IMR-90 (cell line): Measurements from ENCODE around the gene C9orf152. TPM values are rescaled to one million over a fixed set of nuclear protein-coding genes. Genes with fewer than 3 reads are reported as not detected.

Experiments used
- ATAC-seq: fragments of 200-7000 bp; cut with Tn5 transposase; 2 replicates; pipeline ENCODE4 v1.9.1; 2020; ENCODE audit warnings: low read depth, mild to moderate bottlenecking, moderate library complexity
- BruUV-seq: library from RNA; stranded (reverse); fragments of 400-500 nt; replicated peaks from 2 replicates; lab custom pipeline; 2021; lab: Mats Ljungman, UMichigan
- CTCF ChIA-PET: fragments of 300-600 bp; formaldehyde crosslinking; extraction: SDS; loops from one replicate; lab custom pipeline; 2021; ENCODE audit warnings: antibody characterized with exemption; lab: Yijun Ruan, JAX
- POLR2A ChIA-PET: fragments of 300-600 bp; sonication (Branson Sonifier 250); formaldehyde crosslinking; loops from one replicate; lab custom pipeline; 2022; ENCODE audit warnings: antibody characterized with exemption; ENCODE audit not compliant: unreplicated experiment; lab: Charles Lee
- DNase-seq: peaks from one replicate; pipeline ENCODE4 v3.0.0; 2013
- H2AFZ ChIP-seq: replicated peaks from 2 replicates; pipeline ENCODE3; 2013; ENCODE audit warnings: low read length, mild to moderate bottlenecking; ENCODE audit not compliant: poor library complexity
- H2AK5ac ChIP-seq: 2 replicates; pipeline ENCODE4 v1.6.1; 2013; ENCODE audit warnings: low read depth, low read length, inconsistent platforms
- H2AK9ac ChIP-seq: replicated peaks from 2 replicates; pipeline ENCODE3; 2013; ENCODE audit warnings: mild to moderate bottlenecking, low read depth, low read length, moderate library complexity; ENCODE audit not compliant: poor library complexity
- H2BK120ac ChIP-seq: 2 replicates; pipeline ENCODE4 v1.6.1; 2013; ENCODE audit warnings: low read depth, low read length, inconsistent platforms
- H2BK15ac ChIP-seq: 3 replicates; pipeline ENCODE4 v1.6.1; 2013; ENCODE audit warnings: low read depth, low read length, inconsistent platforms
- H2BK20ac ChIP-seq: 2 replicates; pipeline ENCODE4 v1.6.1; 2013; ENCODE audit warnings: low read depth, mild to moderate bottlenecking, inconsistent platforms, low read length, moderate library complexity
- H2BK5ac ChIP-seq: 2 replicates; pipeline ENCODE4 v1.6.1; 2013; ENCODE audit warnings: mild to moderate bottlenecking, low read depth, low read length, inconsistent platforms; ENCODE audit not compliant: poor library complexity, severe bottlenecking
- H3K14ac ChIP-seq: replicated peaks from 2 replicates; pipeline ENCODE4 v1.6.1; 2013; ENCODE audit warnings: low read depth, low read length, inconsistent platforms
- H3K18ac ChIP-seq: 2 replicates; pipeline ENCODE4 v1.6.1; 2013; ENCODE audit warnings: low read depth, low read length, control low read depth
- H3K23ac ChIP-seq: 2 replicates; pipeline ENCODE4 v1.6.1; 2013; ENCODE audit warnings: low read depth, low read length, inconsistent platforms
- H3K27ac ChIP-seq: 2 replicates; pipeline ENCODE4 v1.5.1; 2013; ENCODE audit warnings: mild to moderate bottlenecking, control low read depth, low read length; ENCODE audit not compliant: insufficient read depth
- H3K27me3 ChIP-seq: 2 replicates; pipeline ENCODE4 v1.6.1; 2013; ENCODE audit warnings: low read length; ENCODE audit not compliant: control insufficient read depth, insufficient read depth
- H3K36me3 ChIP-seq: 2 replicates; pipeline ENCODE4 v1.6.1; 2013; ENCODE audit warnings: low read length, mixed read lengths; ENCODE audit not compliant: control insufficient read depth, insufficient read depth
- H3K4ac ChIP-seq: 2 replicates; pipeline ENCODE4 v1.6.1; 2013; ENCODE audit warnings: low read depth, low read length, inconsistent platforms
- H3K4me1 ChIP-seq: 2 replicates; pipeline ENCODE4 v1.6.1; 2013; ENCODE audit warnings: low read length, mixed read lengths; ENCODE audit not compliant: control insufficient read depth, insufficient read depth
- H3K4me2 ChIP-seq: 2 replicates; pipeline ENCODE4 v1.6.1; 2013; ENCODE audit warnings: low read depth, mild to moderate bottlenecking, control low read depth, low read length, moderate library complexity
- H3K4me3 ChIP-seq: 2 replicates; pipeline ENCODE4 v1.5.1; 2013; ENCODE audit warnings: low read depth, mild to moderate bottlenecking, control low read depth, low read length, moderate library complexity; ENCODE audit not compliant: insufficient read depth
- H3K56ac ChIP-seq: 2 replicates; pipeline ENCODE4 v1.6.1; 2013; ENCODE audit warnings: low read length, inconsistent platforms; ENCODE audit not compliant: insufficient read depth; ENCODE audit errors: extremely low read depth
- H3K79me1 ChIP-seq, 2 experiments: 2 replicates each; pipeline ENCODE4 v1.6.1; 2013; ENCODE audit warnings: low read length in 2 of 2, inconsistent platforms in 1 of 2, low read depth in 1 of 2
- H3K9ac ChIP-seq: 2 replicates; pipeline ENCODE4 v1.6.1; 2013; ENCODE audit warnings: low read depth, low read length, control low read depth
- H3K9me1 ChIP-seq: 2 replicates; pipeline ENCODE4 v1.6.1; 2013; ENCODE audit warnings: low read length, inconsistent platforms; ENCODE audit not compliant: insufficient read depth
- H3K9me3 ChIP-seq: 2 replicates; pipeline ENCODE4 v1.6.1; 2013; ENCODE audit warnings: low read length; ENCODE audit not compliant: control insufficient read depth, insufficient read depth
- H4K20me1 ChIP-seq: 2 replicates; pipeline ENCODE4 v1.6.1; 2013; ENCODE audit warnings: low read length, inconsistent platforms; ENCODE audit not compliant: insufficient read depth
- H4K5ac ChIP-seq: 2 replicates; pipeline ENCODE4 v1.6.1; 2013; ENCODE audit warnings: mild to moderate bottlenecking, low read depth, low read length, control low read depth
- H4K8ac ChIP-seq, 2 experiments: 2 replicates each; pipeline ENCODE4 v1.6.1; 2013; ENCODE audit warnings: low read depth in 2 of 2, low read length in 2 of 2, control low read depth in 1 of 2, inconsistent platforms in 1 of 2
- H4K91ac ChIP-seq: 2 replicates; pipeline ENCODE4 v1.6.1; 2013; ENCODE audit warnings: low read depth, low read length, inconsistent platforms; ENCODE audit not compliant: insufficient read depth
- CHD1 ChIP-seq: IDR thresholded peaks from 2 replicates; pipeline ENCODE4 v1.6.1; 2012; ENCODE audit warnings: low read depth, low read length, improper control_type of control experiment
- FOS ChIP-seq: fragments of 150-350 bp; IDR thresholded peaks from 2 replicates; pipeline ENCODE4 v1.6.1; 2016; ENCODE audit warnings: low read depth, low read length
- MAFK ChIP-seq: IDR thresholded peaks from 2 replicates; pipeline ENCODE4 v1.6.1; 2012; ENCODE audit warnings: low read depth, low read length, improper control_type of control experiment
- MAZ ChIP-seq: IDR thresholded peaks from 2 replicates; pipeline ENCODE4 v1.6.1; 2012; ENCODE audit warnings: low read depth, mild to moderate bottlenecking, low read length, improper control_type of control experiment, moderate library complexity, borderline replicate concordance
- MXI1 ChIP-seq: IDR thresholded peaks from 2 replicates; pipeline ENCODE4 v1.6.1; 2012; ENCODE audit warnings: low read depth, mild to moderate bottlenecking, low read length, moderate library complexity, borderline replicate concordance
- RAD21 ChIP-seq: IDR thresholded peaks from 2 replicates; pipeline ENCODE4 v1.6.1; 2012; ENCODE audit warnings: low read length, improper control_type of control experiment
- RCOR1 ChIP-seq: IDR thresholded peaks from 2 replicates; pipeline ENCODE4 v1.6.1; 2012; ENCODE audit warnings: mild to moderate bottlenecking, low read length, improper control_type of control experiment; ENCODE audit not compliant: insufficient replicate concordance
- SMC3 ChIP-seq: fragments of 150-350 bp; IDR thresholded peaks from 2 replicates; pipeline ENCODE4 v1.6.1; 2016; ENCODE audit warnings: low read depth, mild to moderate bottlenecking, antibody characterized with exemption, low read length, moderate library complexity
- WGBS, 2 experiments: methylation state at CpG; one replicate each; pipeline versions ENCODE4 v1.1.5 to v1.1.7; 2013; ENCODE audit warnings: missing lambda C conversion rate in 2 of 2; ENCODE audit not compliant: insufficient read length in 1 of 2; ENCODE audit errors: extremely low coverage in 2 of 2; 5-methylcytosine and 5-hydroxymethylcytosine counted together
- dilution Hi-C: fragments of 300-500 bp; cut with HindIII; formaldehyde crosslinking; loops from one replicate; pipeline ENCODE4 v1.14.3; 2018; ENCODE audit warnings: low sequenced_read_pairs; ENCODE audit not compliant: unreplicated experiment
- in situ Hi-C: fragments of 300-500 bp; cut with MboI; formaldehyde crosslinking; loops from 3 replicates; pipeline ENCODE4 v1.14.3; 2019; ENCODE audit warnings: low sequenced_read_pairs, inconsistent platforms, mixed read lengths
- intact Hi-C: fragments of 100-400 bp; cut with micrococcal nuclease; formaldehyde crosslinking; loops from 2 replicates; pipeline ENCODE4 v1.10.0; 2022
- polyA plus RNA-seq, 3 experiments: library from polyadenylated mRNA; depleted of rRNA; stranded (reverse); fragments of >200 nt; gene quantifications; 2 replicates each; pipeline ENCODE4 v1.2.3, GENCODE V29; 2012; ENCODE audit warnings: low replicate concordance in 1 of 3
- total RNA-seq: library from RNA; depleted of rRNA; stranded (reverse); fragments of >200 nt; gene quantifications from 2 replicates; pipeline ENCODE4 v1.2.3, GENCODE V29; 2012
- TF ChIP-seq, protein P1 (sequence below): fragments of 150-350 bp; IDR thresholded peaks from 2 replicates; pipeline ENCODE4 v1.6.1; 2017; ENCODE audit warnings: mild to moderate bottlenecking, antibody characterized with exemption, low read length, low read depth

The C9orf152 gene
- total and polyA plus RNA-seq, 2 of the 4 experiments (the other 2 are of a cell fraction), result not detected

DNA sequence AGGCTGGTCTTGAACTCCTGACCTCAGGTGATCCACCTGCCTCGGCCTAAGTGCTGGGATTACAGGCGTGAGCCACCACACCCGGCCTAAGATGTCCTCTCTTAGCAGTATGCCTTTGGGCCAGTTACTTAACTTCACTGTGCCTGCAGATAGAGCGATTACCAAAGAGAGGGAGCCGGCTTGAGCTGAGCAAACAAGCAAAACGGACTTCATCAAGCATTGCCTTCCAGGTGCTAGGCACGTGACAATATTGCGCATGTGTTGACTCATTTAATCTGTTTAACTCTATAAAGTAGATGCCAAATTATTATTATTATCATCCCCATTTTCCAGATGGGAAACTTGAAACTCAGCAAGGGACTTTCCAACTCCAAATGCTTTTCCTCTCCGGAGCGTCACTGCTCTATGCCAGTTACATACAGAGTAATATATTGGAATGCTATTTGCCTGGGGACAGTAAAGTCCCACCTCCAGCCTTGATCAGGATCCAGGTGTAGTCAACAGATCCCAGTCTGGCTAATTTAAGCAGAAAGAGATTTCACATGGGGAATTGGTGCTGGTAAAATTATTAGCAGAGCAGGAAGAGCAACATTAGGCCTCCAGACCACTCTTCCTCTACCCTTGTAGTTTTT lies 5.6 kb upstream of the C9orf152 start:
- no TSS peak for BruUV-seq
- Histone ChIP-seq H2BK20ac (no peak overlapping the region), H3K4me2 (no peak overlapping the region), H4K8ac (no peak overlapping the region), H3K79me1 (no peaks in the 10 kb centered on the region), H3K27me3 (peaks cover 6% of the 10 kb centered on the region), H3K9me1 (no peaks in the 10 kb centered on the region), H2BK15ac (no peak overlapping the region), H2AK9ac (no peak overlapping the region), H3K23ac (no peak overlapping the region), H4K20me1 (no peaks in the 10 kb centered on the region), H3K9me3 (no peaks in the 10 kb centered on the region), H2BK120ac (no peak overlapping the region), H3K14ac (no peak overlapping the region), H2AFZ (no peak overlapping the region), H3K18ac (no peak overlapping the region), H3K4me1 (no peaks in the 10 kb centered on the region; the same call in 1 of the 2 replicates), H3K27ac (no peak overlapping the region), H3K9ac (no peak overlapping the region), H4K5ac (no peak overlapping the region), H2BK5ac (no peak overlapping the region), H4K91ac (no peak overlapping the region), H3K4me3 (no peak overlapping the region), H3K4ac (no peak overlapping the region), H3K56ac (no peak overlapping the region), H2AK5ac (no peak overlapping the region), H3K36me3 (no peaks in the 10 kb centered on the region)
- dilution Hi-C loops, result no loop called here
- no peak for ATAC-seq
- 97% methylated on average over 4 of the region's 10 CpGs; no CpG with 5 or more reads in 1 of the 2 experiments for WGBS, 2 experiments
- ChIA-PET POLR2A (no interaction called here), CTCF (interaction anchor here (1.4 kb wide), 1 partner anchor 310 kb away, joined by 4 read pairs; no protein-coding TSS in a partner anchor)
- DNase-seq, result no peak
- intact Hi-C loops, result no loop called here
- no peak for TF ChIP-seq MAFK
- TF ChIP-seq, protein P1, sequence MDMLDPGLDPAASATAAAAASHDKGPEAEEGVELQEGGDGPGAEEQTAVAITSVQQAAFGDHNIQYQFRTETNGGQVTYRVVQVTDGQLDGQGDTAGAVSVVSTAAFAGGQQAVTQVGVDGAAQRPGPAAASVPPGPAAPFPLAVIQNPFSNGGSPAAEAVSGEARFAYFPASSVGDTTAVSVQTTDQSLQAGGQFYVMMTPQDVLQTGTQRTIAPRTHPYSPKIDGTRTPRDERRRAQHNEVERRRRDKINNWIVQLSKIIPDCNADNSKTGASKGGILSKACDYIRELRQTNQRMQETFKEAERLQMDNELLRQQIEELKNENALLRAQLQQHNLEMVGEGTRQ, result no peak
- TF ChIP-seq SMC3, result no peak
- TF ChIP-seq CHD1, result no peak
- no peak for TF ChIP-seq MXI1
- no peak for TF ChIP-seq FOS
- no peak for TF ChIP-seq RCOR1
- TF ChIP-seq RAD21, result no peak
- no peak for TF ChIP-seq MAZ
- in situ Hi-C loops, result loop anchor here (10.0 kb wide), 1 partner anchor 639 kb away; no protein-coding TSS in a partner anchor
